ENCODE results near the gene FAM20A.

The FAM20A gene

GRCh38 chr17:68600931-68601564 lies at the start of gene FAM20A:
FAM20A (minus strand) TSS chr17:68601367; CDS start chr17:68600666, 701 bp downstream.
- no peak for DNase-seq (ENCODE audit: low read depth in 2 of 2)

GRCh38 chr17:68649324-68649723 lies 48.2 kb upstream of the FAM20A start:
- no peak for DNase-seq (ENCODE audit: low read depth in 2 of 2)

DNA sequence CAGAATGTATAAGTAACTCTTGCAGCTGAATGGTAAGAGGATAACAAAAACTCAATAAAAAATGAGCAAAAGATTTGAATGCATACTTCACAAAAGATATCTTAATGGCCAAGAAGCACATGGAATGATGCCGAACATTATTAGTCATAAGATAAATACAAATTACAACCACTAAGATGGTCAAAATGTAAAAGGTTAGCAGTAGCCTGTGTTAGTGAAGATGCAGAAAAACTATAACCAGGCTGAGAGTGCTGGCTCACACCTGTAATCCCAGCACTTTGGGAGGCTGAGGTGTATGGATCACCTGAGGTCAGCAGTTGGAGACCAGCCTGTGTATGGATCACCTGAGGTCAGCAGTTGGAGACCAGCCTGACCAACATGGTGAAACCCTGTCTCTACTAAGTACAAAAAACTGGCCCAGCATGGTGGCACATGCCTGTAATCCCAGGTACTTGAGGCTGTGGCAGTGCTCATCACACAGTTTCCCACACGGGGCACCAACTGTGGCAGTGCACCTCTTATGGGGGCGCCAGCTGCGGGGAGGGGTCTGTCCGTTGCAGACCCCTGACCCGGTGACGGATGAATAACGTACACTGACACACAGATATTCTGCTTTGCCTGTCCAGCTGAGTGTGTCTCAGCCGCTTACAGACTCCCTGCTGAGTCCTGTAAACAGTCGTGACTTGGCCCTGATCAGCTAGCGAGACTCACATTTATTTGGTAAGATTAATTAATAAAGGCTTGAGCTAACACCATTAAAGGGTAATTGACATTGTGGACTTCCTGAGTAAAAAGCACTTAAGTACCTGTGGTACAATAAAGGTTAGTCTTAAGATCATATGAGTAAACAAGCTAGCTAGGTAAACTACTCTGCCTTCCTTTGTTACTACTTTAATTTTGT lies 45.7 kb upstream of the FAM20A start:
- no peak for DNase-seq (ENCODE audit: low read depth in 2 of 2)

DNA sequence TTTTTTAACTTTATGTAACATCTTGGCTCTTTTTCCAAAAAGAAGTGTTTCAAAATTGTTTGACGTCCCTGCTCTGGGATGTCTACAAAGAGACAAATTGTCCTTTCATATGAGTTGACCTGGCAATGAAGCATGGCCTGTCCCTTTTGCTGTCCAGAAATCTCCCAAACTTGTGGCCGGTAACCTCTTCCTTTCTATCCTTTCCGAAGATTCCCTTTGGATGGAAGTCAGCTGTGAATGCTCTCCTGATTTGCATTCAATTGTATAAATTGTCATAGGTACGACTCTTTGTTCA lies 40.9 kb upstream of the FAM20A start:
- DNase-seq (ENCODE audit: low read depth in 2 of 2) = no peak

DNA sequence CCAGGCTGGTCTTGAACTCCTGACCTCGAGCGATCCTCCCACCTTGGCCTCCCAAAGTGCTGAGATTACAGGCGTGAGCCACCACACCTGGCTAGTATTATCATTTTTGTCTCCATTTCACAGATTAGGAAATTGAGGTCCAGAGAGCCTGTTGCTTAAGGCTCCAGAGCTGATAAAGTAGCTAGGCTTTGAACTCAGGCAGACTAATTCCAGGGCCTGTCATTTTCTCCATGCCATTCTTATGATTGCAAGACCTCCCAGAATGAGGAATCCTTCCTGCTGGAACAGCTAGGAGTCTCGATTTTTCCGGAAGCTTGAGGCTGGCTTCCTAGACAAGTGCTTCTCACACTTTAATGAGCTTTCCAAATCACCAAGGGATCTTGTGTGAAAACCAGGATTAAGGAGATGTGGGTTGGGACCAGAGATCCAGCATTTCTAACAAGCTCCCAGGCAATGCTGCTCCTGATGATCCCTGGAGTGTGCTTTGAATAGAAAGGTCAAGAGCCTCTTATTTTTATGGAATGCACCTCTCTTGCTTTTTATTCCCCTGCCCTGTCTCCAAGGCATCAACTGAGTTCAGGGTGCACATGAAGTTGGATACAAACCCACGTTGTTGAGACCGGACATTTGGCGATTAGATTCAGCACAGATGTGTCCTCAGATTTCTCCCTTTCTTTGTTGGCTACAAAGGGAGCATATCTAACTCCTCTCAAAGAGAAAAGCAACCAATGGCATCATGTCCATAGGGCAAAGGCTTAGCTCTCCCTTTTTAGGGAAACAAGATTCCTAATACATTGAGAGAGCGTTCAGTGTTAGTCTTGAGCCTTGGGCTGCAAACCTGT lies 40.3 kb upstream of the FAM20A start:
- DNase-seq (ENCODE audit: low read depth in 2 of 2) = no peak

DNA sequence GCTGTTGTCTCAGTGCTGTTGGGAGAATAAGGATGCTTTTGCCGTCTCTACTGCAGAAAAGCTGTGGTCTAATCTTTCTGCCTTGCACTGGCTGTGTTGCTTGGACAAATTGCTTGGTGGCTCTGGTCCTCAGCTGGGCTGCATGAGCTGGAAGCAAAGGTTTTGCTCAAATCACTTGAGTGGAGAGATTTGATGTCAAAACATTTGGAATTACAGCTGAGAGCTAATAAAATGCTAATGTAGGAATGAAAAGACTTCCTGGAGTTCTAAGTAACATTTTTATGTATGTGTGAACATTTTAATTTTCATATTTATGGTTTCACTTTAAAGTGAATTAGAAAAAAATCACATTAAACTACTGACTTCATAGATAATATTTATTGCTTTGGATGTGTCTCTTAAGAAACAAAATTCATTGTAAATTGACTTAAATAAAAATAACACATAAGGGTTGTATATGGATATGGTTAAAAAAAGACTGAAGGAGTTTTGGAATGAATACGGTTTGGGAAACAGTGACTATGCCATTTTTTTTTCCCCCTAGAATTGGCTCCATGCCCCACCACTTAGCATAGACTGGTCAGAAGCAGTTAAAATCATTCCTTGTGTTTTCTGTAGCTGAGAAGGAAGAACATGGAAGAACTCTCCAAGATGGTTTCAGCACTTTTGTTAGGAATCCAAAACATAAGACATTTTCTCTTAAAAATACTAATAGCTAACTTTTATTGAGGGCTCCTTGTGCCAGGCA lies 39.2 kb upstream of the FAM20A start:
- no peak for DNase-seq (ENCODE audit: low read depth in 2 of 2)

DNA sequence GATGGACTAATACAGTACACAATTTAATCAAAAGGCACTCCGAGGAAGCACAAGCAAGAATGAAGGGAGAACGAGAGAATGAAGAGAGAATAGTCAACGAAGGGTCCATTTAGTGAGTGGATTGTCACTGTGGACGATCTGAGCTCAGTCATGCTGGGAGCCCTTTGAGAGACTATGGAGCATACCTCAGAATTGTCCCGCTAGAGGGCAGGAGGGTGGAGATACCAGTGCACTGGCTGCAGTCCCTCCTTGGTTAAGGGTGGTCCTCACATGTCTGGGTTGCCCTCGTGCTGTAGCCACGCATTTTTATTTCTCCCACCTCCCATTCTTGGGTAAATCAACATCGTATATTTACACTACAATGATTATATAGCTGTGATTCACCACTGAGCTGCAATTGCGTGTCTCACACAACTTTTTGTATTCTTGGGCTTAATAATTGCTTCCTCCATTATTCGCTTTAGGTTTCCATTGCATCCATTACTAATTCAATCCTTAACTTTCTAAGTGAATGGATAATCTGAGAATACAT lies 33.2 kb upstream of the FAM20A start:
- DNase-seq (ENCODE audit: low read depth in 2 of 2) = no peak

DNA sequence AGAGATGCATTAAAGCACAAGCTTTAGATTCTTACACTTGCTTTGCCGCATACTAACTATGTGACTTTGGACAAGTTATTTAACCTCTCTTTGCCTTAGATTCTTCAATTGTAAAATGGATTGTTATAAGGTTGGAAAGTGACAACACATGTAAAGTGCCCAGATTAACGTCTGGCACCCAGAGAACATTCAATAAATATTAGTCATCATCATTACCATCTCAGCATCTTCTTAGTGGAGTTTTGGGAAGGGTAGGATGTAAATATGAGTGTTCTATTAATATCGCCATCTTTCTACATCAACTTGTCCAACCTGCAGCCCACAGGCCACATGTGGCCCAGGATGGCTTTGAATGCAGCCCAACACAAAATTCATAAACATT lies 27.4 kb upstream of the FAM20A start:
- no peak for DNase-seq (ENCODE audit: low read depth in 2 of 2)

- no peak for DNase-seq (ENCODE audit: low read depth in 2 of 2)
Measured at GRCh38 chr17:68627956-68628575, 26.9 kb upstream of the FAM20A start.

DNA sequence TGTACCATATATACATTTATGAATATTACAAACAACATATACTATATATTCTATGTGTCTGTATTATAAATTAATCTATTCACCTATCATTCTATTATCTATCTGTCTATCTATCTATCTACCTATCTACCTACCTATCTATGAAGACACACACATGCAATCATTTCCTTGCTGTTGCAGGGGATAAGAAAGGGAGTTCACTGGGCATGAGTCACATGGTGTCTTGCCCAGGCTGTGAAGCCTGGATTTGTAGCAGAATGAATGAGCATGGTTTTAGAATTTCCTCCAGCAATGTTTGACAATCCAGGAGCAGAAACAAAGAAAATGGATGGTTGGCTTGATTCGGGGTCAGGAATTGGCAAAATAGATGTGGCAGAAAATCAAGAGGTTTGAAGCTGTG lies 23.2 kb upstream of the FAM20A start:
- DNase-seq (ENCODE audit: low read depth in 2 of 2) = no peak

- DNase-seq (ENCODE audit: low read depth in 2 of 2) = no peak
Measured at GRCh38 chr17:68623811-68624210, 22.6 kb upstream of the FAM20A start.

DNA sequence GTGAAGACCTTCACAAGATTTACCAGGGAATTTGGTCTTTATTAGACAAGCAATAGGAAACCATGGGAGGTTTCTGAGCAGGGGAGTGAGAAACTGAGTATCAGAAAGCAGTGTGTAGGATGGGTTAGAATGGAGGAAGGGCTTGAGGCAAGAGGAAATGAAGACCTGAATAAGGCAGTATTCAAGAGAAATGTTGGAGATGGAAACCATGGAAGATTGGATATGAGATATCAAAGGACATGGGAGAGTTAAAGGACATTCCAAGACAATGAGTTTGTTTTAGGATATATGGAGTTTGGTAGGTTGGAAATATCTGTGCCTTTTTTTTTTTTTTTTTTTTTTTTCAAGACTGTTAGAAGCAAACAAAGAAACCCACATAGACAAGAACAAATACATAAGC lies 21.3 kb upstream of the FAM20A start:
- no peak for DNase-seq (ENCODE audit: low read depth in 2 of 2)

DNA sequence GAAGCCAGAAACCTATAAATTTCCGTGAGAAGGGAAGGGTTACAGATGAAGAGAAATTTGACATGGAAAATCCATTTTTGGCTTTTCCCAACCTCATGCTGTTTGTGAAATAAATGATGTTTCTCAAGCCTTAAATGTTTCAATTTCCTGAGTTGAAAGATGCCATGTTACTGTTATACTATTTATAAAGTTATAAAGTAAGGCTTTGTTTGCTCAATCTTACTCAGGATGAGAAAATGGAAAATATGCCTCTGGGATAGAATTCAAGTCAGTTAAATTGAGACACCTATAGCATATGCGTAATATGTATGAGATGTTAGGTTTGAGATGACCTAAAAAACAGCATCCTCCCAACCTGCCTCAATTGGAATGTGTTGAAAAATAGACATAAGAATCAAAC lies 19.9 kb upstream of the FAM20A start:
- no peak for DNase-seq (ENCODE audit: low read depth in 2 of 2)

GRCh38 chr17:68616334-68616733 lies 15.2 kb upstream of the FAM20A start:
- DNase-seq (ENCODE audit: low read depth in 2 of 2) = no peak

DNA sequence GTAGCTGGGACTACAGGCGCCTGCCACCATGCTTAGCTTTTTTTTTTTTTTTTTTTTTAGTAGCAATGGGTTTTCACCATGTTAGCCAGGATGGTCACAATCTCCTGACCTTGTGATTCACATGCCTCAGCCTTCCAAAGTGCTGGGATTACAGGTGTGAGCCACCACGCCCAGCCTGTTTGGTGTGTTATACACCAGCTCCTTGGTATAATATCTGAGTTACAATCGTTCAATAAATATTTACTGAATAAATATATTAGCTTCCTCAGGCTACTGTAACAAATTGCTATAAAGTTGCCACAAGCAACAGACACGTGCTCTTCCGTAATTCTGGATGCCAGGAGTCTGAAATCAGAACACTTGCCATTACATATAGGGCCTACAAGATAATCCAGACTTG lies 13.6 kb upstream of the FAM20A start:
- no peak for DNase-seq (ENCODE audit: low read depth in 2 of 2)

GRCh38 chr17:68613739-68614298 lies 12.7 kb upstream of the FAM20A start:
- DNase-seq (ENCODE audit: low read depth in 2 of 2) = no peak

DNA sequence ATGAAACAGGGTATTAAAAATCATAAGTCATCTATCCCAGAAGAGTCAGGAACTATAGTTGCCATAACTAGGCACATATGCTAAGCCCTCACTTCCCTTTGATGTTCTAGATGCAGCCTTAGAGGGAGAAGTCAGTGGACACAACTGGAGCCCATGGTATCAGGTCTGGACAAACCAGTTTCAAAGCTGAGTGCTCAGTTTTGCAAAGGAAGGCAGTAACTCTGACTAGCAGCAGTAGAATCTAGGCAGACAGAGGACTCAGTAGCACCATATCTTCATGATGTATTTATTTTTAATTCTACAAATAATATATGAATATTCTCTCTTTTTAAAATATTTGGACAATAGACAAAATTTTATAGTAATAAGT lies 11.7 kb upstream of the FAM20A start:
- no peak for DNase-seq (ENCODE audit: low read depth in 2 of 2)

DNA sequence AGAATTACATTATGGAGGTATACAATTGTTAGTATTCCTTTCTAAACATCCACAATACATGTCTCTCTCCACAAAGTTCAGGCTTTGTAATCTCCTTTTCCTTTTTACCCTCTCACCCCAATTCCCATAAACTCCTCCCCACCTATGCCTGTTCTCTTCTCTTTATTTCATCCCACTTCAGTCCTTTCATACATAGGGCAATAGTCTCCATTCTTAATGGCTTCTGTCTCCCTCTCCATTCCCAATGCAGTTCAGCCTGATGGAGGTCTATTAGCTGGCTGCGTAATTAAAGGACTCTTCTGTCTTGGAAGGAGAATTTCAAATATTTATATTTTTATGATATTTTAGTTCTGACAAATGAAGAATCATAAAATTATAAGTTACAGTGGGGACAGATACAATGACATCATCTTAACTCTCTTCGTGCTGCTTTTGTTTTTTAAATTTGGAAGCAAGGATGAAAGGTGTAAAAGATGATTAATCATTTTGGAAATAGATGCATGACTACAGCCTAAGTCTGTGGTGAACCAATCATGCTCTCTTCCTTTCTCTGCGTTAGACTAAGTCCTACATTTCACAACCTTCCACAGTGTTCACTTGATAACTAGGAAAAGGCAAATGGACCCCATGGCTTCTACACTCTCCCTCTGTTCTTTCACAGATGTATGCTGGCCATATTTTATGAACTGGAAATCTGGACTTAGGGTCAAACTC lies 11.2 kb upstream of the FAM20A start:
- no peak for DNase-seq (ENCODE audit: low read depth in 2 of 2)

DNA sequence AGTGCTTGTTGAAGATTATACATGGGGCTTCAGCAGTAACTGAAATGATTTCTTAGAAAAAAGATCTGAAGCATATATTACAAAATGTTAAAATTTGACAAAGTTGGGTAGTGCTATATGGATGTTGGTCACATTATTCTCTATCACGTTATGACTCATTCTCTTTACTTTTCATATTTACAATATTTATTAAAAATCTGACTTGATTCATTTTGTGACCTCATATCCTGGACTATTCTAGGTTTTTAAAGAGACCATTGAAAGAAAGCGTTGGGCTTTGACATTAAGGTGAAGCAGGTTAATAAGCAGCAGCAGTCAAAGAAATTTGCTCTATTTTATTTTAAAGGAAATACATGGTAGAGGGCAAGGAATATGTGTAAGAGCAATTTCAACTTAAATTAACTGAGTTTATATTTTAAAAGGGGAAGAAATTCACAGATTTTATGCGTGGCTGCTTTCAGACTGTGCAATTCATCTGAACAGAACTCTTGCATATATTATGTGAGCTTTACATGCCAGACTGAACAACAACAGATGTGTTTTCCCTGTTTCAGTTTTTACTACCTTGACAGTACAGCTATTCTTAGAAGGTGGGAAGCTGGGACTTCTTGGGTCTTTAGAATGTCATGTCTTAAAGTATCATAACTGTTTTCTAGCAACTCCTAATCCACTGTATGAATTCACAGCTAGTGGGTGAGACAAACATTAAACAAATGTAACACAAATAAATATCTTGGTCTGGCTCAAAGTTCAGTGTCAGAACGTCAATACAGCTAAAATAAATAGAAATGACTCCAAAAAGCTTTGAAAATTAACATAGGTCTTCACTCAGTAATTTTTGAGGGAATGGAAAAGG lies 10.4 kb upstream of the FAM20A start:
- no peak for DNase-seq (ENCODE audit: low read depth in 2 of 2)
